SK-N-SH (cell line): ENCODE data around the gene GIPC2. TPM values are rescaled to one million over a fixed set of nuclear protein-coding genes. Genes with fewer than 3 reads are reported as not detected.

Experiments
- CTCF ChIA-PET: fragments of 300-600, 350-600 bp; formaldehyde crosslinking; extraction: SDS; loops from one replicate; lab custom pipeline; 2021; lab: Yijun Ruan, JAX
- POLR2A ChIA-PET: fragments of 350-600 bp; sonication (Branson Sonifier 250); formaldehyde crosslinking; extraction: SDS; loops from one replicate; lab custom pipeline; 2020; ENCODE audit warnings: antibody characterized with exemption, inconsistent platforms; lab: Yijun Ruan, JAX
- DNase-seq: peaks from one replicate; pipeline ENCODE4 v3.0.0; 2012
- H2AFZ ChIP-seq: fragments of 200-600 bp; sonication (generic); 2 replicates; pipeline ENCODE4 v1.8.1; 2016; ENCODE audit warnings: antibody characterized with exemption, mild to moderate bottlenecking, low read depth
- H3F3A ChIP-seq: fragments of 200-600 bp; sonication (generic); replicated peaks from 2 replicates; pipeline ENCODE3; 2016; ENCODE audit warnings: antibody characterized with exemption, mild to moderate bottlenecking; ENCODE audit not compliant: insufficient read depth
- H3K27ac ChIP-seq, 2 experiments: fragments of 200-500 bp in 1 of 2; fragments of 200-600 bp in 1 of 2; sonication (Bioruptor generic) in 1 of 2; sonication (generic), shearing (Covaris generic) in 1 of 2; 2 replicates each; pipeline versions ENCODE4 v1.5.1 to v1.6.1; 2014 to 2016; ENCODE audit warnings: low read depth in 2 of 2, inconsistent platforms in 1 of 2, low read length in 1 of 2, mild to moderate bottlenecking in 1 of 2, mixed read lengths in 1 of 2
- H3K27me3 ChIP-seq: fragments of 200-600 bp; sonication (generic), shearing (Covaris generic); 2 replicates; pipeline ENCODE4 v1.6.1; 2016; ENCODE audit warnings: mixed run types; ENCODE audit not compliant: insufficient read depth
- H3K36me3 ChIP-seq, 2 experiments: fragments of 200-500 bp in 1 of 2; fragments of 200-600 bp in 1 of 2; sonication (Bioruptor generic) in 1 of 2; sonication (generic) in 1 of 2; replicated peaks in 1 of 2; 2 replicates each; pipeline versions ENCODE3 to v1.5.1; 2014 to 2016; ENCODE audit warnings: low read length in 1 of 2, mild to moderate bottlenecking in 1 of 2; ENCODE audit not compliant: insufficient read depth in 2 of 2, control insufficient read depth in 1 of 2
- H3K4me1 ChIP-seq, 2 experiments: fragments of 200-500 bp in 1 of 2; fragments of 200-600 bp in 1 of 2; sonication (Bioruptor generic) in 1 of 2; sonication (generic), shearing (Covaris generic) in 1 of 2; 2 replicates each; pipeline versions ENCODE4 v1.5.1 to v1.6.1; 2014 to 2016; ENCODE audit warnings: low read depth in 1 of 2, low read length in 1 of 2, mixed run types in 1 of 2; ENCODE audit not compliant: insufficient read depth in 2 of 2, control insufficient read depth in 1 of 2
- H3K4me2 ChIP-seq: fragments of 200-600 bp; sonication (generic), shearing (Covaris generic); 2 replicates; pipeline ENCODE4 v1.6.1; 2017; ENCODE audit warnings: mixed run types
- H3K4me3 ChIP-seq, 2 experiments: fragments of 200-500 bp in 1 of 2; fragments of 200-600 bp in 1 of 2; sonication (Bioruptor generic) in 1 of 2; sonication (generic), shearing (Covaris generic) in 1 of 2; 2 replicates each; pipeline versions ENCODE4 v1.5.1 to v1.8.1; 2014 to 2016; ENCODE audit warnings: low read depth in 2 of 2, inconsistent platforms in 1 of 2, low read length in 1 of 2, mild to moderate bottlenecking in 1 of 2, mixed read lengths in 1 of 2, moderate library complexity in 1 of 2
- H3K79me2 ChIP-seq: fragments of 200-600 bp; sonication (generic); 2 replicates; pipeline ENCODE4 v1.8.1; 2017; ENCODE audit warnings: mild to moderate bottlenecking; ENCODE audit not compliant: insufficient read depth
- H3K9ac ChIP-seq: fragments of 200-600 bp; sonication (generic); 2 replicates; pipeline ENCODE4 v1.6.1; 2017; ENCODE audit warnings: mixed run types
- H3K9me2 ChIP-seq: fragments of 200-600 bp; sonication (generic); 2 replicates; pipeline ENCODE4 v1.6.1; 2017; ENCODE audit warnings: mixed run types
- H3K9me3 ChIP-seq: fragments of 200-600 bp; sonication (generic); 2 replicates; pipeline ENCODE4 v1.6.1; 2017; ENCODE audit warnings: mixed run types, mild to moderate bottlenecking, moderate library complexity
- H4K20me1 ChIP-seq: fragments of 200-600 bp; sonication (generic); 2 replicates; pipeline ENCODE4 v1.6.1; 2017; ENCODE audit warnings: mild to moderate bottlenecking, mixed run types; ENCODE audit not compliant: insufficient read depth
- CTCF ChIP-seq: fragments of 200-600 bp; sonication (generic); IDR thresholded peaks from 2 replicates; pipeline ENCODE4 v1.6.1; 2017; ENCODE audit warnings: antibody characterized with exemption, mild to moderate bottlenecking, moderate library complexity
- EP300 ChIP-seq, 2 experiments: IDR thresholded peaks; 2 replicates each; pipeline versions ENCODE4 v1.4.0 to v1.6.1; 2012; ENCODE audit warnings: borderline replicate concordance in 1 of 2, low read depth in 1 of 2, low read length in 1 of 2
- FOSL2 ChIP-seq: IDR thresholded peaks from 2 replicates; pipeline ENCODE4 v1.4.0; 2012; ENCODE audit warnings: low read depth, mild to moderate bottlenecking, moderate library complexity, borderline replicate concordance
- JUND ChIP-seq: IDR thresholded peaks from 2 replicates; pipeline ENCODE4 v1.4.0; 2012
- MAX ChIP-seq: IDR thresholded peaks from 2 replicates; pipeline ENCODE4 v1.4.0; 2012; ENCODE audit warnings: low read depth
- POLR2AphosphoS5 ChIP-seq: IDR thresholded peaks from 2 replicates; pipeline ENCODE4 v1.6.1; 2012; ENCODE audit warnings: low read depth, low read length
- RCOR1 ChIP-seq: fragments of 150-350 bp; IDR thresholded peaks from 2 replicates; pipeline ENCODE4 v1.6.1; 2017; ENCODE audit warnings: antibody characterized with exemption, low read length
- TEAD4 ChIP-seq: IDR thresholded peaks from 2 replicates; pipeline ENCODE4 v1.4.0; 2012; ENCODE audit warnings: mild to moderate bottlenecking, borderline replicate concordance; ENCODE audit not compliant: insufficient read depth
- USF1 ChIP-seq: IDR thresholded peaks from 2 replicates; pipeline ENCODE4 v1.4.0; 2012; ENCODE audit warnings: low read depth, borderline replicate concordance
- USF2 ChIP-seq: fragments of 150-350 bp; IDR thresholded peaks from 2 replicates; pipeline ENCODE4 v1.6.1; 2017; ENCODE audit warnings: antibody characterized with exemption, low read length, low read depth, borderline replicate concordance
- YY1 ChIP-seq: IDR thresholded peaks from 2 replicates; pipeline ENCODE4 v1.4.0; 2012; ENCODE audit warnings: low read depth, mild to moderate bottlenecking
- ZBTB33 ChIP-seq: IDR thresholded peaks from 2 replicates; pipeline ENCODE4 v1.4.0; 2012; ENCODE audit warnings: low read depth, borderline replicate concordance
- WGBS: methylation state at CpG from one replicate; pipeline ENCODE4 v1.1.6; 2017; ENCODE audit warnings: low lambda C conversion rate; 5-methylcytosine and 5-hydroxymethylcytosine counted together
- polyA plus RNA-seq, 3 experiments: library from polyadenylated mRNA; depleted of rRNA; stranded (reverse); fragments of >200 nt; gene quantifications; 2 replicates each; pipeline ENCODE4 v1.2.3, GENCODE V29; 2012

The GIPC2 gene
- polyA plus RNA-seq, 1 of the 3 experiments (the other 2 are of a cell fraction), result 0.02 TPM

GRCh38 chr1:78155121-78155520 lies 109.4 kb downstream of the GIPC2 start:
- Histone ChIP-seq H4K20me1 (no peaks in the 10 kb centered on the region), H3K4me3 (no peak overlapping the region), H3K27me3 (no peaks in the 10 kb centered on the region), H2AFZ (peak overlapping the region; percentile 42; the same call in 1 of the 2 replicates), H3K4me2 (no peak overlapping the region), H3K79me2 (no peaks in the 10 kb centered on the region), H3K36me3 (no peaks in the 10 kb centered on the region), H3K4me1 (peaks cover 0 to 4% of the 10 kb centered on the region in 2 experiments; a peak in 2 of 4 replicates), H3K9ac (no peak overlapping the region), H3F3A (no peaks in the 10 kb centered on the region), H3K9me3 (no peaks in the 10 kb centered on the region), H3K27ac (no peak overlapping the region), H3K9me2 (no peaks in the 10 kb centered on the region)
- no peak for DNase-seq
- ChIA-PET CTCF (interaction anchor here (1.6 to 1.8 kb wide), 2 partner anchors 10 kb away, joined by 6 to 9 read pairs; no protein-coding TSS in a partner anchor), POLR2A (no interaction called here)
- TF ChIP-seq CTCF, result no peak
- no peak for TF ChIP-seq EP300 (IDR thresholded peaks at IDR 0.05; ENCODE audit: borderline replicate concordance in 1 of 2, low read depth in 1 of 2, low read length in 1 of 2)
- TF ChIP-seq RCOR1, result no peak
- TF ChIP-seq ZBTB33, result no peak
- TF ChIP-seq USF1, result no peak
- no peak for TF ChIP-seq JUND
- TF ChIP-seq FOSL2, result no peak
- TF ChIP-seq POLR2AphosphoS5, result no peak
- no peak for TF ChIP-seq MAX
- TF ChIP-seq TEAD4, result no peak
- no peak for TF ChIP-seq YY1
- no peak for TF ChIP-seq USF2
- 81% methylated on average over 4 of the region's 4 CpGs for WGBS
